ENCODE results near the gene PARP3.

PARP3 gene

GRCh38 chr3:51948016-51948580 lies 5.9 kb downstream of the PARP3 start:
- no peak overlapping the region for H3K27ac ChIP-seq (ENCODE audit: low read depth, low read length)

GRCh38 chr3:51949121-51949520 lies 7.0 kb downstream of the PARP3 start:
- Histone ChIP-seq H3K36me3 (ENCODE audit: control insufficient read depth in 5 of 5, insufficient read depth in 5 of 5, low read length in 5 of 5) (peaks cover 0 to 51% (median 30%) of the 10 kb centered on the region in 5 donors), H3K9me3 (ENCODE audit: control insufficient read depth in 5 of 5, low read length in 5 of 5) (no peaks in the 10 kb centered on the region), H3K4me1 (ENCODE audit: control insufficient read depth in 5 of 5, insufficient read depth in 5 of 5, low read length in 5 of 5) (no peaks in the 10 kb centered on the region), H3K9ac (ENCODE audit: low read length in 5 of 5) (no peak overlapping the region), H3K4me3 (ENCODE audit: low read depth in 1 of 5, low read length in 5 of 5) (no peak overlapping the region), H3K27ac (ENCODE audit: low read depth, low read length) (no peak overlapping the region), H3K27me3 (ENCODE audit: control insufficient read depth in 5 of 5, insufficient read depth in 4 of 5, low read length in 5 of 5) (no peaks in the 10 kb centered on the region)

More at GRCh38 chr3:51948016-51948580, 5.9 kb downstream of the PARP3 start:
- Histone ChIP-seq H3K4me3 (ENCODE audit: low read depth in 1 of 5, low read length in 5 of 5) (no peak overlapping the region), H3K27me3 (ENCODE audit: control insufficient read depth in 5 of 5, insufficient read depth in 4 of 5, low read length in 5 of 5) (no peaks in the 10 kb centered on the region), H3K4me1 (ENCODE audit: control insufficient read depth in 5 of 5, insufficient read depth in 5 of 5, low read length in 5 of 5) (peaks cover 0 to 7% (median 6%) of the 10 kb centered on the region in 5 donors), H3K9me3 (ENCODE audit: control insufficient read depth in 5 of 5, low read length in 5 of 5) (no peaks in the 10 kb centered on the region), H3K9ac (ENCODE audit: low read length in 5 of 5) (no peak overlapping the region), H3K36me3 (ENCODE audit: control insufficient read depth in 5 of 5, insufficient read depth in 5 of 5, low read length in 5 of 5) (peaks cover 0 to 51% (median 30%) of the 10 kb centered on the region in 5 donors)

- Histone ChIP-seq H3K36me3 (ENCODE audit: control insufficient read depth in 5 of 5, insufficient read depth in 5 of 5, low read length in 5 of 5) (peaks cover 0 to 37% (median 21%) of the 10 kb centered on the region in 5 donors), H3K4me3 (ENCODE audit: low read depth in 1 of 5, low read length in 5 of 5) (no peak overlapping the region), H3K4me1 (ENCODE audit: control insufficient read depth in 5 of 5, insufficient read depth in 5 of 5, low read length in 5 of 5) (peaks cover 0 to 8% (median 7%) of the 10 kb centered on the region in 5 donors), H3K9ac (ENCODE audit: low read length in 5 of 5) (no peak overlapping the region), H3K27me3 (ENCODE audit: control insufficient read depth in 5 of 5, insufficient read depth in 4 of 5, low read length in 5 of 5) (no peaks in the 10 kb centered on the region), H3K27ac (ENCODE audit: low read depth, low read length) (no peak overlapping the region), H3K9me3 (ENCODE audit: control insufficient read depth in 5 of 5, low read length in 5 of 5) (no peaks in the 10 kb centered on the region)
Observed at GRCh38 chr3:51950899-51951298, 8.7 kb downstream of the PARP3 start.

GRCh38 chr3:51953445-51953844 lies 11.3 kb downstream of the PARP3 start:
- H3K9ac ChIP-seq (ENCODE audit: low read length in 5 of 5) = no peak overlapping the region
- H3K9me3 ChIP-seq (ENCODE audit: control insufficient read depth in 5 of 5, low read length in 5 of 5) = no peaks in the 10 kb centered on the region
- H3K4me1 ChIP-seq (ENCODE audit: control insufficient read depth in 5 of 5, insufficient read depth in 5 of 5, low read length in 5 of 5) = peaks cover 3 to 17% (median 15%) of the 10 kb centered on the region in 5 donors
- H3K27ac ChIP-seq (ENCODE audit: low read depth, low read length) = no peak overlapping the region
- H3K27me3 ChIP-seq (ENCODE audit: control insufficient read depth in 5 of 5, insufficient read depth in 4 of 5, low read length in 5 of 5) = no peaks in the 10 kb centered on the region
- H3K36me3 ChIP-seq (ENCODE audit: control insufficient read depth in 5 of 5, insufficient read depth in 5 of 5, low read length in 5 of 5) = peaks cover 0 to 24% (median 10%) of the 10 kb centered on the region in 5 donors
- H3K4me3 ChIP-seq (ENCODE audit: low read depth in 1 of 5, low read length in 5 of 5) = no peak overlapping the region

- H3K27ac ChIP-seq (ENCODE audit: low read depth, low read length) = no peak overlapping the region
- H3K4me1 ChIP-seq (ENCODE audit: control insufficient read depth in 5 of 5, insufficient read depth in 5 of 5, low read length in 5 of 5) = peaks cover 3 to 17% (median 15%) of the 10 kb centered on the region in 5 donors
- peaks cover 0 to 24% (median 12%) of the 10 kb centered on the region in 5 donors for H3K36me3 ChIP-seq (ENCODE audit: control insufficient read depth in 5 of 5, insufficient read depth in 5 of 5, low read length in 5 of 5)
- H3K9ac ChIP-seq (ENCODE audit: low read length in 5 of 5) = no peak overlapping the region
- H3K4me3 ChIP-seq (ENCODE audit: low read depth in 1 of 5, low read length in 5 of 5) = no peak overlapping the region
- H3K27me3 ChIP-seq (ENCODE audit: control insufficient read depth in 5 of 5, insufficient read depth in 4 of 5, low read length in 5 of 5) = no peaks in the 10 kb centered on the region
- H3K9me3 ChIP-seq (ENCODE audit: control insufficient read depth in 5 of 5, low read length in 5 of 5) = no peaks in the 10 kb centered on the region
Observed at GRCh38 chr3:51954105-51954504, 11.9 kb downstream of the PARP3 start.

- H3K27me3 ChIP-seq (ENCODE audit: control insufficient read depth in 5 of 5, insufficient read depth in 4 of 5, low read length in 5 of 5) = no peaks in the 10 kb centered on the region
- peaks cover 3 to 17% (median 15%) of the 10 kb centered on the region in 5 donors for H3K4me1 ChIP-seq (ENCODE audit: control insufficient read depth in 5 of 5, insufficient read depth in 5 of 5, low read length in 5 of 5)
- H3K36me3 ChIP-seq (ENCODE audit: control insufficient read depth in 5 of 5, insufficient read depth in 5 of 5, low read length in 5 of 5) = peaks cover 0 to 24% (median 13%) of the 10 kb centered on the region in 5 donors
- H3K9me3 ChIP-seq (ENCODE audit: control insufficient read depth in 5 of 5, low read length in 5 of 5) = no peaks in the 10 kb centered on the region
- H3K4me3 ChIP-seq (ENCODE audit: low read depth in 1 of 5, low read length in 5 of 5) = no peak overlapping the region
- H3K9ac ChIP-seq (ENCODE audit: low read length in 5 of 5) = no peak overlapping the region
- no peak overlapping the region for H3K27ac ChIP-seq (ENCODE audit: low read depth, low read length)
Observed at GRCh38 chr3:51954713-51955112, 12.6 kb downstream of the PARP3 start.

- H3K36me3 ChIP-seq (ENCODE audit: control insufficient read depth in 5 of 5, insufficient read depth in 5 of 5, low read length in 5 of 5) = peaks cover 0 to 29% (median 20%) of the 10 kb centered on the region in 5 donors
- H3K4me3 ChIP-seq (ENCODE audit: low read depth in 1 of 5, low read length in 5 of 5) = peak within 1 kb of the TSS in 4 of 5 donors; percentile 39 to 57 (median 48)
- H3K9me3 ChIP-seq (ENCODE audit: control insufficient read depth in 5 of 5, low read length in 5 of 5) = no peaks in the 10 kb centered on the region
- H3K27ac ChIP-seq (ENCODE audit: low read depth, low read length) = no peak within 1 kb of the TSS
- H3K4me1 ChIP-seq (ENCODE audit: control insufficient read depth in 5 of 5, insufficient read depth in 5 of 5, low read length in 5 of 5) = peaks cover 3 to 17% (median 15%) of the 10 kb centered on the region in 5 donors
- H3K9ac ChIP-seq (ENCODE audit: low read length in 5 of 5) = peak within 1 kb of the TSS in 3 of 5 donors; percentile 21 to 53 (median 23)
- no peaks in the 10 kb centered on the region for H3K27me3 ChIP-seq (ENCODE audit: control insufficient read depth in 5 of 5, insufficient read depth in 4 of 5, low read length in 5 of 5)
Observed at GRCh38 chr3:51955175-51955892, 13.2 kb downstream of the PARP3 start, which contains the start of gene GPR62. Gene GPR62, plus strand, starts transcription at chr3:51955381. Its CDS starts 272 bp downstream, at chr3:51955653.

GRCh38 chr3:51955893-51956770 lies 14.0 kb downstream of the PARP3 start:
- H3K27ac ChIP-seq (ENCODE audit: low read depth, low read length) = no peak overlapping the region
- H3K4me1 ChIP-seq (ENCODE audit: control insufficient read depth in 5 of 5, insufficient read depth in 5 of 5, low read length in 5 of 5) = peaks cover 3 to 17% (median 15%) of the 10 kb centered on the region in 5 donors
- no peaks in the 10 kb centered on the region for H3K27me3 ChIP-seq (ENCODE audit: control insufficient read depth in 5 of 5, insufficient read depth in 4 of 5, low read length in 5 of 5)
- H3K9me3 ChIP-seq (ENCODE audit: control insufficient read depth in 5 of 5, low read length in 5 of 5) = no peaks in the 10 kb centered on the region
- H3K36me3 ChIP-seq (ENCODE audit: control insufficient read depth in 5 of 5, insufficient read depth in 5 of 5, low read length in 5 of 5) = peaks cover 0 to 37% (median 23%) of the 10 kb centered on the region in 5 donors
- peak overlapping the region in 3 of 5 donors; percentile 21 to 53 (median 23) for H3K9ac ChIP-seq (ENCODE audit: low read length in 5 of 5)
- H3K4me3 ChIP-seq (ENCODE audit: low read depth in 1 of 5, low read length in 5 of 5) = peak overlapping the region in 4 of 5 donors; percentile 39 to 57 (median 48)

GRCh38 chr3:51957520-51958205 lies 15.5 kb downstream of the PARP3 start:
- no peak overlapping the region for H3K9ac ChIP-seq (ENCODE audit: low read length in 5 of 5)
- no peaks in the 10 kb centered on the region for H3K9me3 ChIP-seq (ENCODE audit: control insufficient read depth in 5 of 5, low read length in 5 of 5)
- no peak overlapping the region for H3K27ac ChIP-seq (ENCODE audit: low read depth, low read length)
- peaks cover 3 to 23% (median 16%) of the 10 kb centered on the region in 5 donors for H3K4me1 ChIP-seq (ENCODE audit: control insufficient read depth in 5 of 5, insufficient read depth in 5 of 5, low read length in 5 of 5)
- no peak overlapping the region for H3K4me3 ChIP-seq (ENCODE audit: low read depth in 1 of 5, low read length in 5 of 5)
- H3K36me3 ChIP-seq (ENCODE audit: control insufficient read depth in 5 of 5, insufficient read depth in 5 of 5, low read length in 5 of 5) = peaks cover 0 to 39% (median 23%) of the 10 kb centered on the region in 5 donors
- no peaks in the 10 kb centered on the region for H3K27me3 ChIP-seq (ENCODE audit: control insufficient read depth in 5 of 5, insufficient read depth in 4 of 5, low read length in 5 of 5)
